Panc1 (cell line): ENCODE results near the gene C1orf159. TPM values are rescaled to one million over a fixed set of nuclear protein-coding genes. Genes with fewer than 3 reads are reported as not detected.

Experiments
- ATAC-seq: fragments of 200-7000 bp; cut with Tn5 transposase; 2 replicates; pipeline ENCODE4 v1.9.1; 2020; ENCODE audit warnings: mild to moderate bottlenecking, moderate library complexity
- BruUV-seq: library from RNA; stranded (reverse); fragments of 400-500 nt; replicated peaks from 2 replicates; lab custom pipeline; 2021; lab: Mats Ljungman, UMichigan
- CTCF ChIA-PET: fragments of 300-600 bp; sonication (Branson Sonifier 250); formaldehyde crosslinking; loops from one replicate; lab custom pipeline; 2022; ENCODE audit warnings: antibody characterized with exemption; lab: Charles Lee
- POLR2A ChIA-PET: fragments of 300-600 bp; sonication (Branson Sonifier 250); formaldehyde crosslinking; loops from one replicate; lab custom pipeline; 2022; ENCODE audit warnings: antibody characterized with exemption; lab: Charles Lee
- DNase-seq: peaks from one replicate; pipeline ENCODE4 v3.0.0-alpha.2; 2010; ENCODE audit warnings: low read depth, low spot score
- H3K27ac ChIP-seq: 2 replicates; pipeline ENCODE4 v1.5.1; 2011; ENCODE audit warnings: mild to moderate bottlenecking, low read length, inconsistent platforms
- H3K27me3 ChIP-seq: fragments of 200-500 bp; sonication (Bioruptor generic); 2 replicates; pipeline ENCODE4 v1.6.0; 2014; ENCODE audit warnings: low read length, inconsistent platforms; ENCODE audit not compliant: control insufficient read depth, insufficient read depth
- H3K36me3 ChIP-seq: fragments of 200-500 bp; sonication (Bioruptor generic); 2 replicates; pipeline ENCODE4 v1.5.1; 2014; ENCODE audit warnings: inconsistent platforms, mild to moderate bottlenecking, low read length, moderate library complexity; ENCODE audit not compliant: control insufficient read depth, insufficient read depth
- H3K4me1 ChIP-seq: 2 replicates; pipeline ENCODE4 v1.5.1; 2011; ENCODE audit warnings: inconsistent platforms, mild to moderate bottlenecking, low read length, moderate library complexity; ENCODE audit not compliant: control insufficient read depth, insufficient read depth
- H3K4me3 ChIP-seq, 2 experiments: 2 replicates each; pipeline ENCODE4 v1.5.1; 2011 to 2012; ENCODE audit warnings: low read depth in 2 of 2, low read length in 2 of 2, mild to moderate bottlenecking in 2 of 2, inconsistent platforms in 1 of 2, moderate library complexity in 1 of 2
- H3K9me3 ChIP-seq: fragments of 200-500 bp; sonication (Bioruptor generic); 2 replicates; pipeline ENCODE4 v1.5.1; 2014; ENCODE audit warnings: low read depth, mild to moderate bottlenecking, inconsistent platforms, low read length, moderate library complexity; ENCODE audit not compliant: control insufficient read depth, insufficient read depth
- CTCF ChIP-seq: fragments of 450-650 bp; IDR thresholded peaks from 2 replicates; pipeline ENCODE4 v1.5.1; 2017; ENCODE audit warnings: mild to moderate bottlenecking
- POLR2AphosphoS5 ChIP-seq: IDR thresholded peaks from 2 replicates; pipeline ENCODE4 v1.6.1; 2012; ENCODE audit warnings: mild to moderate bottlenecking, low read depth, low read length, moderate library complexity
- REST ChIP-seq, 2 experiments: IDR thresholded peaks; 2 replicates each; pipeline ENCODE4 v1.6.1; 2011 to 2012; ENCODE audit warnings: low read depth in 2 of 2, control low read depth in 1 of 2, low read length in 1 of 2, mild to moderate bottlenecking in 1 of 2, moderate library complexity in 1 of 2; ENCODE audit not compliant: insufficient read depth in 1 of 2
- SIN3A ChIP-seq: IDR thresholded peaks from 2 replicates; pipeline ENCODE4 v1.6.1; 2012; ENCODE audit warnings: low read depth, mild to moderate bottlenecking, low read length, moderate library complexity, borderline replicate concordance; ENCODE audit not compliant: insufficient read depth
- TCF7L2 ChIP-seq: IDR thresholded peaks from 2 replicates; pipeline ENCODE4 v1.6.1; 2011; ENCODE audit warnings: mild to moderate bottlenecking, low read depth, low read length, inconsistent platforms
- in situ Hi-C: cut with HindIII; loops from 2 replicates; pipeline ENCODE4 v1.10.0; 2016; ENCODE audit warnings: low sequenced_read_pairs, low pct_unique_long_range_greater_than_20kb
- intact Hi-C: fragments of 100-400 bp; cut with micrococcal nuclease; formaldehyde crosslinking; loops from one replicate; pipeline ENCODE4 v1.10.0; 2022; ENCODE audit not compliant: unreplicated experiment
- total RNA-seq: library from RNA; stranded (reverse); gene quantifications from one replicate; pipeline ENCODE4 v1.2.1, GENCODE V29; 2021; ENCODE audit not compliant: unreplicated experiment

The C1orf159 gene
- total RNA-seq, 1 experiment from 2014 or later: 28.8 TPM

- Histone ChIP-seq H3K9me3 (no peaks in the 10 kb centered on the region), H3K36me3 (no peaks in the 10 kb centered on the region), H3K27ac (no peak overlapping the region), H3K4me1 (no peaks in the 10 kb centered on the region; the same call in 1 of the 2 replicates), H3K27me3 (no peaks in the 10 kb centered on the region), H3K4me3 (no peak overlapping the region)
- ATAC-seq (no peak), DNase-seq (no peak)
- in situ Hi-C loops: no loop called here
- ChIA-PET CTCF (no interaction called here), POLR2A (no interaction called here)
- no TSS peak for BruUV-seq
- intact Hi-C loops: no loop called here
- TF ChIP-seq CTCF: no peak
- no peak for TF ChIP-seq POLR2AphosphoS5
- TF ChIP-seq REST (IDR thresholded peaks at IDR 0.05; ENCODE audit: insufficient read depth in 1 of 2, low read depth in 2 of 2, low read length in 1 of 2): no peak
- no peak for TF ChIP-seq TCF7L2
- no peak for TF ChIP-seq SIN3A
Observed at GRCh38 chr1:1144843-1145546, 29.1 kb upstream of the C1orf159 start.

- ATAC-seq (0 out of 2 replicates have a peak, but pooled peaks have one; percentile 17), DNase-seq (no peak)
- ChIA-PET CTCF (no interaction called here), POLR2A (no interaction called here)
- intact Hi-C loops (no loop called here), in situ Hi-C loops (no loop called here)
- no peak for TF ChIP-seq CTCF
- no peak for TF ChIP-seq REST (IDR thresholded peaks at IDR 0.05; ENCODE audit: insufficient read depth in 1 of 2, low read depth in 2 of 2, low read length in 1 of 2)
- no peak for TF ChIP-seq SIN3A
- no peak for TF ChIP-seq TCF7L2
- TF ChIP-seq POLR2AphosphoS5: no peak
- H3K36me3 ChIP-seq: no peaks in the 10 kb centered on the region
- H3K27ac ChIP-seq: no peak overlapping the region; the same call in 1 of the 2 replicates
- no TSS peak for BruUV-seq
- H3K27me3 ChIP-seq: no peaks in the 10 kb centered on the region
- H3K9me3 ChIP-seq: no peaks in the 10 kb centered on the region
- no peak overlapping the region for H3K4me3 ChIP-seq
- no peaks in the 10 kb centered on the region; the same call in 1 of the 2 replicates for H3K4me1 ChIP-seq
Observed at GRCh38 chr1:1144122-1144842, 28.4 kb upstream of the C1orf159 start.
